LoVo (cell line): ENCODE data around the gene FAM171A2.
"Not testable (repeated sequence)": the region's sequence is repeated elsewhere in the genome, so short reads cannot be mapped to it uniquely, and the experiment has no call there.

Experiments
- DNase-seq: peaks from one replicate; pipeline ENCODE4 v3.0.0-alpha.2; 2016; ENCODE audit warnings: low spot score

Gene FAM171A2

GRCh38 chr17:44383861-44384260, 20.2 kb upstream of the FAM171A2 start:
- no peak for DNase-seq

- no peak for DNase-seq
Observed at GRCh38 chr17:44383363-44383762, 19.7 kb upstream of the FAM171A2 start.

GRCh38 chr17:44382917-44383316, 19.3 kb upstream of the FAM171A2 start:
- no peak for DNase-seq

- no peak for DNase-seq
Observed at GRCh38 chr17:44381810-44382305, 18.2 kb upstream of the FAM171A2 start.

GRCh38 chr17:44380767-44381166, 17.1 kb upstream of the FAM171A2 start:
- DNase-seq: no peak

GRCh38 chr17:44379887-44380286, 16.2 kb upstream of the FAM171A2 start:
- no peak for DNase-seq

- DNase-seq: no peak
Observed at GRCh38 chr17:44378171-44378705, 14.6 kb upstream of the FAM171A2 start.

- no peak for DNase-seq
Observed at GRCh38 chr17:44376779-44377178, 13.1 kb upstream of the FAM171A2 start.

- no peak for DNase-seq
Observed at GRCh38 chr17:44376124-44376523, 12.5 kb upstream of the FAM171A2 start.

- no peak for DNase-seq
Observed at GRCh38 chr17:44375196-44376017, 11.8 kb upstream of the FAM171A2 start.

GRCh38 chr17:44374306-44375195, 10.9 kb upstream of the FAM171A2 start:
- no peak for DNase-seq

- DNase-seq: no peak
Observed at GRCh38 chr17:44372036-44372435, 8.4 kb upstream of the FAM171A2 start.

- not testable (repeated sequence) for DNase-seq
Observed at GRCh38 chr17:44369414-44370023, 5.9 kb upstream of the FAM171A2 start.

GRCh38 chr17:44368391-44369243, 5.0 kb upstream of the FAM171A2 start:
- DNase-seq: not testable (repeated sequence)

- no peak for DNase-seq
Observed at GRCh38 chr17:44367231-44367979, 3.8 kb upstream of the FAM171A2 start.

GRCh38 chr17:44365051-44365450, 1.4 kb upstream of the FAM171A2 start:
- DNase-seq: not testable (repeated sequence)

GRCh38 chr17:44362949-44363612, 572 bp downstream of the FAM171A2 start:
- no peak for DNase-seq

GRCh38 chr17:44362459-44362948, 1.1 kb downstream of the FAM171A2 start:
- no peak for DNase-seq
